Tibial nerve (tissue), 4 donors: Measurements from ENCODE around the gene SLC7A10. TPM values are rescaled to one million over a fixed set of nuclear protein-coding genes. Genes with fewer than 3 reads are reported as not detected.

Source experiments
- DNase-seq, 2 donors: peaks; one replicate each; pipeline ENCODE4 v3.0.0-alpha.2; 2019; ENCODE audit warnings: low spot score in 2 of 2
- H3K27ac ChIP-seq, 4 donors: fragments of 200-600 bp; sonication (generic) in 3 of 4; one replicate each; pipeline ENCODE4 v1.5.1; 2017 to 2019; ENCODE audit warnings: mild to moderate bottlenecking in 1 of 4
- H3K27me3 ChIP-seq, 2 donors: fragments of 200-600 bp; sonication (generic) in 1 of 2; one replicate each; pipeline versions ENCODE4 v1.5.1 to v1.6.0; 2017 to 2019
- H3K36me3 ChIP-seq, 3 donors: fragments of 200-600 bp; sonication (generic); one replicate each; pipeline ENCODE4 v1.5.1; 2018 to 2019
- H3K4me1 ChIP-seq, 4 donors: fragments of 200-600 bp; sonication (generic) in 3 of 4; one replicate each; pipeline ENCODE4 v1.5.1; 2017 to 2019
- H3K4me3 ChIP-seq, 4 donors: fragments of 200-600 bp; sonication (generic) in 3 of 4; one replicate each; pipeline ENCODE4 v1.5.1; 2017 to 2019; ENCODE audit warnings: mild to moderate bottlenecking in 1 of 4, moderate library complexity in 1 of 4
- H3K9me3 ChIP-seq, 4 donors: fragments of 200-600 bp; sonication (generic) in 3 of 4; one replicate each; pipeline ENCODE4 v1.5.1; 2017 to 2019
- EP300 ChIP-seq, 2 donors: sonication (generic); formaldehyde crosslinking; IDR thresholded peaks; one replicate each; pipeline ENCODE4 v1.6.1; 2017; ENCODE audit warnings: antibody characterized with exemption in 2 of 2, mild to moderate bottlenecking in 1 of 2
- POLR2A ChIP-seq, 2 donors: fragments of 450-650 bp; IDR thresholded peaks; one replicate each; pipeline ENCODE4 v1.6.1; 2017; ENCODE audit warnings: antibody characterized with exemption in 2 of 2, mild to moderate bottlenecking in 2 of 2, moderate library complexity in 2 of 2
- WGBS, 2 donors: methylation state at CpG; one replicate each; pipeline ENCODE4 v1.1.5; 2018; 5-methylcytosine and 5-hydroxymethylcytosine counted together
- total RNA-seq, 4 donors: library from RNA; depleted of rRNA; stranded (reverse); fragments of >200 nt; gene quantifications; one replicate each; pipeline ENCODE4 v1.1.0, GENCODE V29; 2016
- TF ChIP-seq, protein P1 (sequence below), 5 experiments: fragments of 200-600 bp in 3 of 5; fragments of 450-650 bp in 2 of 5; sonication (generic) in 3 of 5; IDR thresholded peaks; one replicate each; pipeline ENCODE4 v1.5.1; 2016 to 2019; ENCODE audit warnings: antibody characterized with exemption in 5 of 5, mild to moderate bottlenecking in 3 of 5, moderate library complexity in 2 of 5

SLC7A10 gene
- total RNA-seq, 4 donors from 2014 or later, result 4.3 to 25.8 (median 13.2) TPM

DNA sequence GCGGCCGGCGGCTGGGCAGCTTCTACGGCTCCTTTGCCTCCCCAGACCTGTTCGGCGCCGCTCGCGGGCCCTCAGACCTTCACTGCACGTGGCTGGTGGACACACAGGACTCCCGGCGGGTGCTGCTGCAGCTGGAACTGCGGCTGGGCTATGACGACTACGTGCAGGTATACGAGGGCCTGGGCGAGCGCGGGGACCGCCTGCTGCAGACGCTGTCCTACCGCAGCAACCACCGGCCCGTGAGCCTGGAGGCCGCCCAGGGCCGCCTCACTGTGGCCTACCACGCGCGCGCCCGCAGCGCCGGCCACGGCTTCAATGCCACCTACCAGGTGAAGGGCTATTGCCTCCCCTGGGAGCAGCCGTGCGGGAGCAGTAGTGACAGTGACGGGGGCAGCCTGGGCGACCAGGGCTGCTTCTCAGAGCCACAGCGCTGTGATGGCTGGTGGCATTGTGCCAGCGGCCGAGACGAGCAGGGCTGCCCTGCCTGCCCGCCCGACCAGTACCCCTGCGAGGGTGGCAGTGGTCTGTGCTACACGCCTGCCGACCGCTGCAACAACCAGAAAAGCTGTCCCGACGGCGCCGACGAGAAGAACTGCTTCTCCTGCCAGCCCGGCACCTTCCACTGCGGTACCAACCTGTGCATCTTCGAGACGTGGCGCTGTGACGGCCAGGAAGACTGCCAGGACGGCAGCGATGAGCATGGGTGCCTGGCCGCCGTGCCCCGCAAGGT lies 20.0 kb downstream of the SLC7A10 start:
- H3K27me3 ChIP-seq, result no peaks in the 10 kb centered on the region
- TF ChIP-seq POLR2A (IDR thresholded peaks at IDR 0.05), result no peak
- TF ChIP-seq, protein P1, sequence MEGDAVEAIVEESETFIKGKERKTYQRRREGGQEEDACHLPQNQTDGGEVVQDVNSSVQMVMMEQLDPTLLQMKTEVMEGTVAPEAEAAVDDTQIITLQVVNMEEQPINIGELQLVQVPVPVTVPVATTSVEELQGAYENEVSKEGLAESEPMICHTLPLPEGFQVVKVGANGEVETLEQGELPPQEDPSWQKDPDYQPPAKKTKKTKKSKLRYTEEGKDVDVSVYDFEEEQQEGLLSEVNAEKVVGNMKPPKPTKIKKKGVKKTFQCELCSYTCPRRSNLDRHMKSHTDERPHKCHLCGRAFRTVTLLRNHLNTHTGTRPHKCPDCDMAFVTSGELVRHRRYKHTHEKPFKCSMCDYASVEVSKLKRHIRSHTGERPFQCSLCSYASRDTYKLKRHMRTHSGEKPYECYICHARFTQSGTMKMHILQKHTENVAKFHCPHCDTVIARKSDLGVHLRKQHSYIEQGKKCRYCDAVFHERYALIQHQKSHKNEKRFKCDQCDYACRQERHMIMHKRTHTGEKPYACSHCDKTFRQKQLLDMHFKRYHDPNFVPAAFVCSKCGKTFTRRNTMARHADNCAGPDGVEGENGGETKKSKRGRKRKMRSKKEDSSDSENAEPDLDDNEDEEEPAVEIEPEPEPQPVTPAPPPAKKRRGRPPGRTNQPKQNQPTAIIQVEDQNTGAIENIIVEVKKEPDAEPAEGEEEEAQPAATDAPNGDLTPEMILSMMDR (IDR thresholded peaks at IDR 0.05), result no peak
- TF ChIP-seq EP300 (IDR thresholded peaks at IDR 0.05), result no peak
- H3K4me1 ChIP-seq, result peaks cover 0 to 13% (median 0%) of the 10 kb centered on the region in 4 donors
- no peak for DNase-seq
- no peak overlapping the region for H3K4me3 ChIP-seq
- 91 to 95% methylated on average over 14 to 51 of the region's 64 CpGs for WGBS, 2 donors
- no peak overlapping the region for H3K27ac ChIP-seq
- peaks cover 0 to 64% (median 0%) of the 10 kb centered on the region in 3 donors for H3K36me3 ChIP-seq
- no peaks in the 10 kb centered on the region for H3K9me3 ChIP-seq

DNA sequence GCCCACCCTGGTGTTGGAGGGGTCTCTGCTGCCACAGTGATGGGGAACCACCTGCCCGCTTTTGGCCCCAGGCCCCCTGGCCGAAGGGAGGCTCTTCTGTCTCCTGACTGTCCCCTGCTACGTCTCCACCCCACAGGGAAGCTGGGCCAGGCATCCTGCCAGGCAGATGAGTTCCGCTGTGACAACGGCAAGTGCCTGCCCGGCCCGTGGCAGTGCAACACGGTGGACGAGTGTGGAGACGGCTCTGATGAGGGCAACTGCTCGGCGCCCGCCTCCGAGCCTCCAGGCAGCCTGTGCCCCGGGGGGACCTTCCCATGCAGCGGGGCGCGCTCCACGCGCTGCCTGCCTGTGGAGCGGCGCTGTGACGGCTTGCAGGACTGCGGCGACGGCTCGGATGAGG lies 20.5 kb downstream of the SLC7A10 start:
- H3K36me3 ChIP-seq, result peaks cover 0 to 68% (median 0%) of the 10 kb centered on the region in 3 donors
- no peak overlapping the region for H3K27ac ChIP-seq
- 91 to 93% methylated on average over 15 to 18 of the region's 27 CpGs for WGBS, 2 donors

DNA sequence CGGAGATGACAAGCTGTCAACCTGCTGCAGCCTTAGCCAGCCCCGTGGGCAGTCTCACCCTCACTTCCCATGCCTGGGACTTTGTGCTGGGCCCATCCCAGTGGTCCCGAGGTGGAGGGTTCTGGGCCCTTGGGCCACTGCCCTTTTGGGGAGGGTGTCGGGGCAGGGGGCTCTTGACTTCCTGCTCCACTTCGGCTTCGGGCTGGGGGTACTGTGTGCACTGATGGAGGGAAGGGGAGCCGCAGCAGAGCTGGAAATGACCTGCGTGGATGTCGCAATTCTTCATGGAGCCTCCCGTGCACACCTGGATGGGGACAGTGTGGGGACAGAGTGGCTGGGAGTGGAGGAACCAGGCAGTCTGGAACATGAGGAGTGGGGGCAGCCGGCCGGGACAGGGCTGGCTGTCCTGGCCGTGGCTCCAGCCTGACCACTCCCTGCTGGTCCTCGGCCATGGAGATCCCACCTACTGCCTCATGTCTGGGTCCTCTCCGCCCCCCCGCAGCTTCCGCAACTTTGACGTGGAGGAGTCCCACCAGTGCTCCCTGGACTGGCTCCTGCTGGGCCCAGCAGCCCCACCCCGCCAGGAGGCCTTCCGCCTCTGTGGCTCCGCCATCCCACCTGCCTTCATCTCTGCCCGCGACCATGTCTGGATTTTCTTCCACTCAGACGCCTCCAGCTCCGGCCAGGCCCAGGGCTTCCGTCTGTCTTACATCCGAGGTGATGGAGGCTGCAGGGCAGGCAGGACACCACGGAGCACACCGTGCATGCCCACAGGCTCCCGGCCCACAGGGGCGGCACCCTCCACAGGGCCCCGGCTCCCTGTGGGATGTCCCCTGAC lies 21.3 kb downstream of the SLC7A10 start:
- no peak for DNase-seq
- Histone ChIP-seq H3K4me3 (no peak overlapping the region), H3K4me1 (peaks cover 0 to 7% (median 0%) of the 10 kb centered on the region in 4 donors), H3K36me3 (peaks cover 0 to 75% (median 0%) of the 10 kb centered on the region in 3 donors), H3K9me3 (no peaks in the 10 kb centered on the region), H3K27me3 (no peaks in the 10 kb centered on the region), H3K27ac (no peak overlapping the region)
- no peak for TF ChIP-seq POLR2A (IDR thresholded peaks at IDR 0.05)
- no peak for TF ChIP-seq EP300 (IDR thresholded peaks at IDR 0.05)
- TF ChIP-seq, protein P1 (IDR thresholded peaks at IDR 0.05), result no peak
- WGBS, 2 donors, result 90 to 91% methylated on average over 31 to 32 of the region's 32 CpGs

More for the DNA sequence above, 20.5 kb downstream of the SLC7A10 start:
- Histone ChIP-seq H3K27me3 (no peaks in the 10 kb centered on the region), H3K9me3 (no peaks in the 10 kb centered on the region), H3K4me3 (no peak overlapping the region), H3K4me1 (peaks cover 0 to 13% (median 0%) of the 10 kb centered on the region in 4 donors)
- TF ChIP-seq EP300 (IDR thresholded peaks at IDR 0.05) (no peak), POLR2A (IDR thresholded peaks at IDR 0.05) (no peak)
- TF ChIP-seq, protein P1 (IDR thresholded peaks at IDR 0.05), result no peak
- DNase-seq, result no peak

DNA sequence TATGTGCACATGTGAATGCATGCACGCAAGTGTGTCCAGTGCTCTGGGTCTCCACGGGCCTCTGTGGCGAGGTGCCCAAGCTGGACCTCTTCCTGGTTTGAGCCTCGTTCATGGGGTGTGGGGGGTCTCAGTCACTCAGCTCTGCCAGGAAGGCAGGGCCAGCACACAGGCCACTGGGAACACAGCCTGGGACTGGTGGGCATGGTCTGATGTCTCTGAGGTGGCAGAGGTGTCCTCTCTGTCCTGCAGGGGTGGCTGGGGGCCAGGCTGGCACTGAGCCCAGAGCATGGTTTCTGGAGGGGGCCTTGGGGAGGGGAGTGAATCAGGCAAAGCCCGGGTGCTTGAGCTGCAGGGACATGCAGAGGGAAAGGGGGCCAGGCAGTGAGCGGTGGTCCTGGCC lies 22.1 kb downstream of the SLC7A10 start:
- no peaks in the 10 kb centered on the region for H3K27me3 ChIP-seq
- no peak overlapping the region for H3K4me3 ChIP-seq
- DNase-seq, result no peak
- H3K36me3 ChIP-seq, result peaks cover 0 to 83% (median 0%) of the 10 kb centered on the region in 3 donors
- no peak overlapping the region for H3K27ac ChIP-seq
- no peaks in the 10 kb centered on the region for H3K9me3 ChIP-seq
- H3K4me1 ChIP-seq, result no peaks in the 10 kb centered on the region
- 62 to 74% methylated on average over 6 of the region's 6 CpGs for WGBS, 2 donors
- no peak for TF ChIP-seq POLR2A (IDR thresholded peaks at IDR 0.05)
- TF ChIP-seq EP300 (IDR thresholded peaks at IDR 0.05), result no peak
- TF ChIP-seq, protein P1 (IDR thresholded peaks at IDR 0.05), result no peak
